HEK293 (cell line): ENCODE data around the gene NIPAL1.

ENCODE experiments used
- CTCF ChIA-PET: fragments of 350-600 bp; formaldehyde crosslinking; extraction: SDS; loops from one replicate; lab custom pipeline; 2021; ENCODE audit warnings: antibody characterized with exemption; lab: Yijun Ruan, JAX
- POLR2A ChIA-PET: fragments of 300-600 bp; formaldehyde crosslinking; extraction: SDS; loops from one replicate; lab custom pipeline; 2020; ENCODE audit warnings: antibody characterized with exemption, inconsistent platforms; lab: Yijun Ruan, JAX
- H3K27ac ChIP-seq: fragments of 200-500 bp; sonication (Bioruptor generic); 2 replicates; pipeline ENCODE4 v1.5.1; 2014; ENCODE audit warnings: low read depth, low read length, control low read depth, inconsistent platforms; ENCODE audit errors: extremely low read depth
- H3K36me3 ChIP-seq, 2 experiments: fragments of 200-500 bp in 1 of 2; sonication (Bioruptor generic) in 1 of 2; 1 replicate in 1 of 2; 2 replicates in 1 of 2; pipeline ENCODE4 v1.5.1; 2014 to 2017; ENCODE audit warnings: inconsistent platforms in 2 of 2, low read length in 2 of 2; ENCODE audit not compliant: control insufficient read depth in 2 of 2, insufficient read depth in 1 of 2
- H3K4me1 ChIP-seq: fragments of 200-500 bp; sonication (Bioruptor generic); 2 replicates; pipeline ENCODE4 v1.5.1; 2014; ENCODE audit warnings: mild to moderate bottlenecking, low read length, inconsistent platforms; ENCODE audit not compliant: control insufficient read depth, insufficient read depth
- H3K4me3 ChIP-seq: 2 replicates; pipeline ENCODE4 v1.5.1; 2011; ENCODE audit warnings: low read depth, mild to moderate bottlenecking, control low read depth, low read length, moderate library complexity
- H3K9me3 ChIP-seq: fragments of 200-500 bp; sonication (Bioruptor generic); 2 replicates; pipeline ENCODE4 v1.5.1; 2014; ENCODE audit warnings: low read depth, low read length, inconsistent platforms; ENCODE audit not compliant: control insufficient read depth, insufficient read depth
- ELK4 ChIP-seq: IDR thresholded peaks from 2 replicates; pipeline ENCODE4 v1.6.1; 2011; ENCODE audit warnings: mild to moderate bottlenecking, low read depth, low read length, borderline replicate concordance
- HIC1 ChIP-seq: fragments of 450-650 bp; formaldehyde crosslinking; IDR thresholded peaks from 2 replicates; pipeline ENCODE4 v1.5.1; 2016; ENCODE audit warnings: missing biosample characterization, missing genetic modification characterization
- KLF17 ChIP-seq: fragments of 450-650 bp; formaldehyde crosslinking; IDR thresholded peaks from 2 replicates; pipeline ENCODE4 v1.5.1; 2016; ENCODE audit warnings: missing biosample characterization, missing genetic modification characterization
- PRDM10 ChIP-seq: fragments of 450-650 bp; formaldehyde crosslinking; IDR thresholded peaks from 2 replicates; pipeline ENCODE4 v1.5.1; 2016; ENCODE audit warnings: missing biosample characterization, missing genetic modification characterization
- SALL2 ChIP-seq: fragments of 450-650 bp; formaldehyde crosslinking; IDR thresholded peaks from 2 replicates; pipeline ENCODE4 v1.5.0; 2017; ENCODE audit warnings: missing biosample characterization, mild to moderate bottlenecking, missing genetic modification characterization, borderline replicate concordance
- YY2 ChIP-seq: fragments of 450-650 bp; formaldehyde crosslinking; IDR thresholded peaks from 2 replicates; pipeline ENCODE4 v1.5.1; 2016; ENCODE audit warnings: missing biosample characterization, missing genetic modification characterization
- ZBTB20 ChIP-seq: fragments of 450-650 bp; formaldehyde crosslinking; IDR thresholded peaks from 2 replicates; pipeline ENCODE4 v1.5.1; 2016; ENCODE audit warnings: missing biosample characterization, missing genetic modification characterization
- ZNF19 ChIP-seq: fragments of 450-650 bp; formaldehyde crosslinking; IDR thresholded peaks from 2 replicates; pipeline ENCODE4; 2016; ENCODE audit warnings: missing biosample characterization, missing genetic modification characterization, low read depth
- ZNF2 ChIP-seq: fragments of 450-650 bp; formaldehyde crosslinking; IDR thresholded peaks from 2 replicates; pipeline ENCODE4 v1.5.1; 2016; ENCODE audit warnings: missing biosample characterization, missing genetic modification characterization
- ZNF23 ChIP-seq: fragments of 450-650 bp; formaldehyde crosslinking; IDR thresholded peaks from 2 replicates; pipeline ENCODE4 v1.5.1; 2016; ENCODE audit warnings: missing biosample characterization, missing genetic modification characterization, borderline replicate concordance
- ZNF239 ChIP-seq: fragments of 450-650 bp; formaldehyde crosslinking; IDR thresholded peaks from 2 replicates; pipeline ENCODE4 v1.5.1; 2016; ENCODE audit warnings: missing biosample characterization, missing genetic modification characterization
- ZNF302 ChIP-seq: fragments of 450-650 bp; formaldehyde crosslinking; IDR thresholded peaks from 2 replicates; pipeline ENCODE4 v1.5.1; 2016; ENCODE audit warnings: missing biosample characterization, missing genetic modification characterization, low read depth
- ZNF354C ChIP-seq: fragments of 450-650 bp; formaldehyde crosslinking; IDR thresholded peaks from 2 replicates; pipeline ENCODE4 v1.5.1; 2016; ENCODE audit warnings: missing biosample characterization, missing genetic modification characterization, low read depth, borderline replicate concordance
- ZNF426 ChIP-seq: fragments of 450-650 bp; formaldehyde crosslinking; IDR thresholded peaks from 2 replicates; pipeline ENCODE4 v1.5.1; 2017; ENCODE audit warnings: missing biosample characterization, missing genetic modification characterization, mild to moderate bottlenecking, inconsistent platforms, moderate library complexity
- ZNF449 ChIP-seq: fragments of 450-650 bp; formaldehyde crosslinking; IDR thresholded peaks from 2 replicates; pipeline ENCODE4 v1.5.1; 2017; ENCODE audit warnings: missing biosample characterization, mild to moderate bottlenecking, missing genetic modification characterization, moderate library complexity
- ZNF596 ChIP-seq: fragments of 450-650 bp; IDR thresholded peaks from 2 replicates; pipeline ENCODE4 v1.5.0; 2018; ENCODE audit warnings: missing biosample characterization, mild to moderate bottlenecking, missing genetic modification characterization, moderate library complexity
- ZNF621 ChIP-seq: fragments of 450-650 bp; formaldehyde crosslinking; IDR thresholded peaks from 2 replicates; pipeline ENCODE4 v1.5.1; 2017; ENCODE audit warnings: missing biosample characterization, missing genetic modification characterization
- ZNF677 ChIP-seq: fragments of 450-650 bp; IDR thresholded peaks from 2 replicates; pipeline ENCODE4 v1.5.0; 2018; ENCODE audit warnings: missing biosample characterization, mild to moderate bottlenecking, missing genetic modification characterization, moderate library complexity
- ZNF785 ChIP-seq: fragments of 450-650 bp; formaldehyde crosslinking; IDR thresholded peaks from 2 replicates; pipeline ENCODE4 v1.5.1; 2016; ENCODE audit warnings: missing biosample characterization, missing genetic modification characterization

The NIPAL1 gene

GRCh38 chr4:48044298-48044697, 27.7 kb downstream of the NIPAL1 start:
- TF ChIP-seq ZNF239 (tag by site-specific recombination) (no peak), KLF17 (tag by site-specific recombination) (no peak), ZNF677 (tag by site-specific recombination) (no peak), ZNF621 (tag by site-specific recombination) (no peak), ZNF785 (tag by site-specific recombination) (no peak), ZNF2 (tag by site-specific recombination) (no peak), HIC1 (tag by site-specific recombination) (no peak)
- TF ChIP-seq, all 188 proteins: peak for 0
- H3K27ac ChIP-seq, result no peak overlapping the region
- no peaks in the 10 kb centered on the region for H3K4me1 ChIP-seq
- no peak overlapping the region for H3K4me3 ChIP-seq
- ChIA-PET CTCF (no interaction called here), POLR2A (no interaction called here)
- no peaks in the 10 kb centered on the region for H3K9me3 ChIP-seq
- H3K36me3 ChIP-seq, result no peaks in the 10 kb centered on the region

- no peaks in the 10 kb centered on the region for H3K4me1 ChIP-seq
- CTCF ChIA-PET, result interaction anchor here (1.3 kb wide), 1 partner anchor 12 kb away, joined by 3 read pairs; no protein-coding TSS in a partner anchor
- H3K4me3 ChIP-seq, result no peak overlapping the region
- TF ChIP-seq ZNF426 (tag by site-specific recombination), result no peak
- no peak for TF ChIP-seq ZNF449 (tag by site-specific recombination)
- no peak for TF ChIP-seq ZNF354C
- TF ChIP-seq ZNF302 (tag by site-specific recombination), result no peak
- no peak for TF ChIP-seq ZBTB20 (tag by site-specific recombination)
- no peak for TF ChIP-seq ZNF19 (tag by site-specific recombination)
- no peak for TF ChIP-seq YY2 (tag by site-specific recombination)
- no peak for TF ChIP-seq SALL2
- TF ChIP-seq PRDM10, result no peak
- no peak for TF ChIP-seq ZNF596
- TF ChIP-seq ELK4, result no peak
- no peak for TF ChIP-seq ZNF23 (tag by site-specific recombination)
- no peaks in the 10 kb centered on the region for H3K36me3 ChIP-seq
- POLR2A ChIA-PET, result no interaction called here
- H3K27ac ChIP-seq, result no peak overlapping the region
- H3K9me3 ChIP-seq, result no peaks in the 10 kb centered on the region
Measured at GRCh38 chr4:48046059-48046458, 29.5 kb downstream of the NIPAL1 start.
